Testis (tissue), 3 donors: ENCODE measurements around the gene INTS3. TPM values are rescaled to one million over a fixed set of nuclear protein-coding genes. Genes with fewer than 3 reads are reported as not detected.
A peak's percentile ranks its signal among the peaks of the same experiment; 100 is the strongest.
"Not testable (repeated sequence)": the region's sequence is repeated elsewhere in the genome, so short reads cannot be mapped to it uniquely, and the experiment has no call there.

Experiments used
- DNase-seq: peaks from one replicate; pipeline ENCODE4 v3.0.0-alpha.2; 2019
- H3K27ac ChIP-seq, 2 donors: fragments of 200-600 bp; sonication (generic); one replicate each; pipeline ENCODE4 v1.5.1; 2019
- H3K27me3 ChIP-seq: fragments of 200-600 bp; sonication (generic); one replicate; pipeline ENCODE4 v1.5.1; 2019
- H3K36me3 ChIP-seq: fragments of 200-600 bp; sonication (generic); one replicate; pipeline ENCODE4 v1.5.1; 2017; ENCODE audit warnings: low read depth; ENCODE audit errors: missing control alignments
- H3K4me1 ChIP-seq: fragments of 200-600 bp; sonication (generic); one replicate; pipeline ENCODE4 v1.5.1; 2019
- H3K4me3 ChIP-seq, 2 donors: fragments of 200-600 bp; sonication (generic); one replicate each; pipeline ENCODE4 v1.5.1; 2017 to 2019
- H3K9me3 ChIP-seq: fragments of 200-600 bp; sonication (generic); one replicate; pipeline ENCODE4 v1.5.1; 2017
- POLR2A ChIP-seq: fragments of 450-650 bp; IDR thresholded peaks from one replicate; pipeline ENCODE4 v1.6.1; 2017; ENCODE audit warnings: antibody characterized with exemption, mild to moderate bottlenecking, moderate library complexity
- WGBS, 2 donors: methylation state at CpG; one replicate each; pipeline ENCODE4 v1.1.5; 2018; 5-methylcytosine and 5-hydroxymethylcytosine counted together
- intact Hi-C: fragments of 100-400 bp; cut with DNase I; formaldehyde crosslinking; loops from one replicate; pipeline ENCODE4 v1.15.1; 2023; ENCODE audit warnings: low total_unique reads
- polyA plus RNA-seq: library from polyadenylated mRNA; stranded (reverse); fragments of 350-450 nt; fragmentation: Illumina TruSeq; extraction: RNeasy Lipid Tissue Mini Kit (QIAGEN cat#74804); gene quantifications from one replicate; pipeline ENCODE4 v1.2.3, GENCODE V29; 2014; ENCODE audit warnings: low read depth, low replicate concordance; ENCODE audit not compliant: insufficient read depth
- total RNA-seq, 2 donors: library from RNA; depleted of rRNA; stranded (reverse); fragments of >200 nt; gene quantifications; one replicate each; pipeline ENCODE4 v1.2.3, GENCODE V29; 2016
- TF ChIP-seq, protein P1 (sequence below), 3 experiments: fragments of 450-650 bp in 2 of 3; fragments of 200-600 bp in 1 of 3; sonication (generic) in 1 of 3; IDR thresholded peaks; one replicate each; pipeline ENCODE4 v1.5.1; 2016 to 2019; ENCODE audit warnings: antibody characterized with exemption in 3 of 3, mild to moderate bottlenecking in 2 of 3, moderate library complexity in 1 of 3

The INTS3 gene
- total and polyA plus RNA-seq, 3 donors from 2014 or later = 66.1 to 121 (median 113) TPM

DNA sequence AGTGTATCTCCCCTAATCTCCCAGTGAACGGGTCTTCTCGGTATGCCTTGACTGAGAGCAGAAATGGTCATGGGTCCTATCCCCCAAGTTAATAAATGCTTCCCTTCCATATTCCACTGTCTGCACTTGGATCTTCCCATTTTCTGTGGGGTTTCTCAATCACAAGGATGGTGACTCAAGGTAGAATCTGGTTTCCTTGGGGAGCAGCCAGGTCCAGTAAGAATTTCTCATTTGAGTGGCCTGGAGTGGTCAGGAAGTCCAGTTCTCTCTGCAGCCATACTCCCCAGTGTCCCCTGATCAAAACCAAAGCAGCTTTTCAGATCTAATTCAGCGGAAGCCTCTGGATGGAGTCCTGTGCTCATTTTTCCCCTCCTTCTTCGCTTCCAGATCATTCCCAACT, 32.6 kb downstream of the INTS3 start:
- Histone ChIP-seq H3K27me3 (no peaks in the 10 kb centered on the region), H3K27ac (no peak overlapping the region), H3K4me3 (no peak overlapping the region), H3K36me3 (no peaks in the 10 kb centered on the region), H3K9me3 (no peaks in the 10 kb centered on the region), H3K4me1 (peaks cover 15% of the 10 kb centered on the region)
- 89 to 98% methylated on average over 3 to 4 of the region's 4 CpGs for WGBS, 2 donors
- intact Hi-C loops = no loop called here
- TF ChIP-seq POLR2A = no peak
- TF ChIP-seq, protein P1, sequence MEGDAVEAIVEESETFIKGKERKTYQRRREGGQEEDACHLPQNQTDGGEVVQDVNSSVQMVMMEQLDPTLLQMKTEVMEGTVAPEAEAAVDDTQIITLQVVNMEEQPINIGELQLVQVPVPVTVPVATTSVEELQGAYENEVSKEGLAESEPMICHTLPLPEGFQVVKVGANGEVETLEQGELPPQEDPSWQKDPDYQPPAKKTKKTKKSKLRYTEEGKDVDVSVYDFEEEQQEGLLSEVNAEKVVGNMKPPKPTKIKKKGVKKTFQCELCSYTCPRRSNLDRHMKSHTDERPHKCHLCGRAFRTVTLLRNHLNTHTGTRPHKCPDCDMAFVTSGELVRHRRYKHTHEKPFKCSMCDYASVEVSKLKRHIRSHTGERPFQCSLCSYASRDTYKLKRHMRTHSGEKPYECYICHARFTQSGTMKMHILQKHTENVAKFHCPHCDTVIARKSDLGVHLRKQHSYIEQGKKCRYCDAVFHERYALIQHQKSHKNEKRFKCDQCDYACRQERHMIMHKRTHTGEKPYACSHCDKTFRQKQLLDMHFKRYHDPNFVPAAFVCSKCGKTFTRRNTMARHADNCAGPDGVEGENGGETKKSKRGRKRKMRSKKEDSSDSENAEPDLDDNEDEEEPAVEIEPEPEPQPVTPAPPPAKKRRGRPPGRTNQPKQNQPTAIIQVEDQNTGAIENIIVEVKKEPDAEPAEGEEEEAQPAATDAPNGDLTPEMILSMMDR (IDR thresholded peaks at IDR 0.05) = no peak
- no peak for DNase-seq

DNA sequence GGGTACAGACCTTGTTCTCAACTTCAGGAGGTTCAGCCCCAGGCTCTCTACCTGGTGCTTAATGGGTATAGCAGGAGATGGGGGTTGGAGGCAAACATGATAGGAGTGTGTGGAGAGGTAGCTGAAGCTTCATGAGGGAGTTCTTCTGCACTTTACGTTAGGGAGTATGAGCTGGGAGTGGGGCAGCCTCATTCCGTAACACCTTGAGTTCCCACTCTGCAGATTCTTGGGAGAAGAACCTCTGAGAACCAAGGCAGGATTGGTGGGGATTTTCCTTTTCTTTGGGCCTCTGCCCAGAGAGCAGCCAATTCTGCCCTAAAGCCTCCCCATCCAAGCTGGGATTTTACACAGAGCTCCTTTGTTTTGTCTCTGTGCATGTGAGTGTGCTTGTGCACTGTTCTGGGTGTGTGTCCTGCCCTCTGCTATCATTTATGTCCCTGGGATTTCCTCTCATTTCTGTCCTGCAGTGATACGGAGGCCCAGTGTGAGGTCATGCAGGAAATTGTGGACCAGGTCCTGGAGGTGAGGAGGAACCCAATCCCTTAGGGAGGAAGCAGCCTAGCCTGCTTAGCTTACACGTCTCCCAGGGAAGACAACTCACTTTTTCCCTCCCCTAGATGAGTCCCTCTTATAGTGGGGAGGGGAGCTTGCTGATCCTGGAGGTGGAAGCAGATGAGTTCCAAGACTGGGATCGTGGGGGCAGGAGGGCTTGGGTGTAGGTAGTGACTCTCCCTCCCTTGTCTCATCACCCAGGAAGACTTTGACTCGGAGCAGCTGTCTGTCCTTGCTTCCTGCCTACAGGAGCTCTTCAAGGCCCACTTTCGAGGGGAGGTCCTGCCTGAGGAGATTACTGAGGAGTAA, 35.7 kb downstream of the INTS3 start:
- no peaks in the 10 kb centered on the region for H3K9me3 ChIP-seq
- no peak overlapping the region for H3K4me3 ChIP-seq
- 55 to 66% methylated on average over 6 to 7 of the region's 7 CpGs for whole genome bisulfite sequencing, 2 donors
- intact Hi-C loops = no loop called here
- H3K27ac ChIP-seq = peak overlapping the region in 1 of 2 donors; percentile 64
- H3K4me1 ChIP-seq = peaks cover 15% of the 10 kb centered on the region
- DNase-seq = peak; percentile 67
- no peaks in the 10 kb centered on the region for H3K27me3 ChIP-seq
- H3K36me3 ChIP-seq = no peaks in the 10 kb centered on the region
- no peak for TF ChIP-seq POLR2A
- TF ChIP-seq, protein P1 (IDR thresholded peaks at IDR 0.05) = no peak

DNA sequence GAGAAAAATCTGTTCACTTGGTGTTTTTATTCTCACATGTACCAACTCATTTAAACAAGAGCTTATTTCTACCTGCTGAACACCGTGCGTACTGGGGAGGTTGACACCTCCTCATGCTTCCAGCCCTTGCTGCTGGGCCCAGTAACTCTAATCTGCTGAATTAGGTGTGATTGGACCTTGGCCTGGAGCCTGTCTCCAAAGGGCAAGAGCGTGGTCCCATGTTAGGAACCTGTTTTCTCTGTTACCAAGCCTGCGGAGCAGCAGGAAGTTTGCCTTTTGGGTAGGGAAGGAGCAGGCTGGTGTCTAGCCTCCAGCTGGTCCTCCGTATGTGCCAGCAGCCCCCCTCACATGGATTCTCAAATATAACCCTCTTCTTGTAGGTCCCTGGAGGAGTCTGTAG, 36.5 kb downstream of the INTS3 start:
- no peaks in the 10 kb centered on the region for H3K27me3 ChIP-seq
- no peaks in the 10 kb centered on the region for H3K36me3 ChIP-seq
- DNase-seq = no peak
- H3K9me3 ChIP-seq = no peaks in the 10 kb centered on the region
- H3K27ac ChIP-seq = peak overlapping the region in 1 of 2 donors; percentile 64
- 75 to 82% methylated on average over 5 of the region's 5 CpGs for WGBS, 2 donors
- intact Hi-C loops = no loop called here
- H3K4me1 ChIP-seq = peaks cover 15% of the 10 kb centered on the region
- H3K4me3 ChIP-seq = no peak overlapping the region
- TF ChIP-seq, protein P1 (IDR thresholded peaks at IDR 0.05) = no peak
- no peak for TF ChIP-seq POLR2A

DNA sequence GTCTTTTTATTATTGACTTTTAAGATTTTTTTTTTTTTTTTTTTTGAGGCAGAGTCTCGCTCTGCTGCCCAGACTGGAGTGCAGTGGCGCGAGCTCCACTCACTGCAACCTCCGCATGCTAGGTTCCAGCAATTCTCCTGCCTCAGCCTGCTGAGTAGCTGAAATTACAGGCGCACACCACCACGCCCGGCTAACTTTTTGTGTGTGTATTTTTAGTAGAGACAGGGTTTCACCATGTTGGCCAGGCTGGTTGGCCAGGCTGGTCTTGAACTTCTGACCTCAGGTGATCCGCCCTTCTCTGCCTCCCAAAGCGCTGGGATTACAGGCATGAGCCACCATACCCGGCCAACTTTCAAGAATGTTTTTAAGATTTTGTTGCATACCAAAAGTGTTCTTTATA, 38.8 kb downstream of the INTS3 start:
- H3K4me1 ChIP-seq = peaks cover 19% of the 10 kb centered on the region
- H3K36me3 ChIP-seq, H3K27me3 ChIP-seq, H3K9me3 ChIP-seq, intact Hi-C loops, H3K4me3 ChIP-seq, H3K27ac ChIP-seq, DNase-seq: not testable (repeated sequence)
- WGBS, 2 donors = 94 to 95% methylated on average over 10 of the region's 10 CpGs

DNA sequence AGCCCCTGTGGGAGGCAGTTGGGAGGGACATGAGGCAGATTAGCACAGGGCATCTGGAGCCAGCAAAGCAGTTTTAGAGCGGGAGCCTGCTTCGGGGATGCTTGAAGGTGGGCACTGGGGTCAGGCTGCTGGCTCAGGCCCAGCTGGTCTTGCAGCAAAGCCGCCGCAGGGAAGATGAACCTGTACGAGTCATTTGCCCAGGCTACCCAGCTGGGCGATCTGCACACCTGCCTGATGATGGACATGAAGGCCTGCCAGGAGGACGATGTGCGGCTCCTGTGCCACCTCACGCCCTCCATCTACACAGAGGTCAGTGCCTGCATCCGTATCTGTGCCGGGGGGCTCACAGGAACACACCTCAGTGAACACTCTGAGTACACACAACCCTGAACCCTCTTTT, 39.7 kb downstream of the INTS3 start:
- WGBS, 2 donors = 93 to 96% methylated on average over 6 to 11 of the region's 11 CpGs
- Histone ChIP-seq H3K27ac (no peak overlapping the region), H3K27me3 (no peaks in the 10 kb centered on the region), H3K4me3 (no peak overlapping the region), H3K36me3 (no peaks in the 10 kb centered on the region), H3K9me3 (no peaks in the 10 kb centered on the region), H3K4me1 (peaks cover 19% of the 10 kb centered on the region)
- intact Hi-C loops = no loop called here
- DNase-seq = no peak
- TF ChIP-seq, protein P1 (IDR thresholded peaks at IDR 0.05) = no peak
- no peak for TF ChIP-seq POLR2A
